CD4-positive, alpha-beta T cell treated with Interleukin-12 subunit alpha and Interleukin-12 subunit beta, for 1 hour (primary cell): Measurements from ENCODE around the gene NOTO.

Source experiments
- DNase-seq: peaks from one replicate; pipeline ENCODE4 v3.0.0-alpha.2; 2020

Gene NOTO

DNA sequence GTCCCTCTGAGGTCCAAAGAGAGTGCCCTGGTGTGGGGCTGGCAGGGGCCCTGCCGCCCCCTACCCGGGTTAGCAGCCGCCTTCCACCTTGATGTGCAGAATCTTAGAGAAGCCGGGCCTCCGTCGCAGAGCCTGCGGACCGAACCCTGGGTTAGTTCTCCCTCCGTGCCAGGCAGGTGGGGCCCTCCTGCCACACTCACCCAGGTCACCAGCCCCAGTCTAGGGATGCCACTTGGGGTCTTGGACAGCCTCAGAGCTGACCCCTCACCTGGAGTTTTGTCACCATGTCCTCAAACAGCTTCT, 56.5 kb downstream of the NOTO start:
- DNase-seq = no peak

DNA sequence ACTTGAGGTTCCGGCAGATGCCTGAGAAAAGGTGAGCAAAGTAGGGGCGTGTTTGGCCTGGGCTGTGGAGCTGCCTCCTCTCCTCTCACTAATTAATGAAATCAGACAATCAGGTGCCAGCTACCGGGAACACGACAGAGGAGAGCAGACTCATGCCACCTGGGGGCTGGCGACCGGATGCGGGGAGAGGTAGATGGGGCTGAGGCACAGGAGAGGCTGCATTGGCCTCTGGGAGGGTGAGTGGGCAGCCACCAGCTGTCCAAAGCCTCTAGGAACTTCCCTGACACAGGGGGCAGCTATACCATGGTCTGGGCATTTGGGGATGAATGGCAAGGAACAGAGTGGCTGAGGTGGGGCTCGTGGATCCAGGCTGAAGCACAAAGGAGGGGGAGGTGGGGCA, 56.9 kb downstream of the NOTO start:
- DNase-seq = no peak

DNA sequence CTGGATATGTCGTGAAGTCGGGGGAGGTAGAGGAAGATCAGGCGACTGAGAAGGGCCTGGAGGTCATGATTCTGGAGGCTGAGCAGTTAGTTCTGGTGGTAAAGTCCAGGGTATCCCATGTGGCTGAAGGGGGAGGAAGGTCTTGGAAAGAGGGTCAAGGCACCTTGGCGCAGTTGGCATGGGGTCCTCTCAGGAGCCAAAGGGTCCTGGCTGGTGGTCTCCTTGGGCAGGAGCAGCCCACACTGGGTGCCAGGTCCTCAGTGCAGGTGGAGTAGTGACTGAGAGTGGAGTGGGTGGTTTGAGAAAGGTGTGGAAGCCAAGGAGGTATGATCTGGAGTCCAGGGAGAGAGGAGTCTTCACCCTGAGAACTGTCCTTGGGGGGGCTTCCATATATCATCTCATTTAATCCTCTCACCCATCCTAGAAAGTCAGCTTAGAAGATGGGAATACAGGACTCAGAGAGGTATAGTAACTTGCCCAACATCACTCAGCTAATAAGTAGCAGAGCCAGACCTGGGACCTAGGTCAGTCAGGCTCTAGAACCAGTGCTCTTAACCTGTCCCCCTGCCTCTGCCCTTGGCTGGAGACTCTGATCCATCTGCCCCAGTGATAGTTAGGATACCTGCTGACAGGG, 57.4 kb downstream of the NOTO start:
- no peak for DNase-seq

DNA sequence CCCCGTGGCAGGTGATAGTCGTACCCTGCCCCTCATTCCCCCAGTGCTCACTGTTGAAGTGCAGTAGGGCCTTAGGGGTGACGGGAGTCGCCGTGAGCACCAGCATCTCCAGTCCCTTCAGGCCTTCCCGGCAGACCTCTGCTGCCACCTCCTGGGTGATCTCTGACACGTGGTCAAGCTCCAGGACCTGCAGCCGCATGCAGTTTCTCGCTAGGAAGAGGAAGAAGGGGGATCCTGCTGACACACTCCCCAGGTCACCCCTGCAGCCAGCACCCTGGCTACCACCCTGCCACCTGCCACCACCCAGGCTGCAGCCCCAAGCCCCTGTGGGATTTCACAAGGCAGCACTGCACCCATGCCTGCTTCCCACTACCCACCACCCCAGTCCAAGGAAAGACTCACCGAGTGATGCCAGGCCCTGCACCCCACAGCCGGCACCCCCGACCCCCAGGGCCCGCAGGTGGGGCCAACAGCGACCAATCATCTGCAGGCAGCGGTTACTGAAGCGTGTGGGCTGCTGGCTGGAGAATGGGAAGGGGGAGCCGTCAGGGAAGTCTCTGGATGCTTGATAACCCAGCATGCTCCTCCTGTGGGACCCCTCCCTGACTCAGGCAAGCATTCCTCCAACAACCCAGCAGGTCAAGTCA, 58.1 kb downstream of the NOTO start:
- no peak for DNase-seq
